Trophoblast cell (in vitro differentiated cells and primary cell): ENCODE results near the gene MDGA2.

Experiments
- DNase-seq, 2 donors: peaks; one replicate each; pipeline ENCODE4 v3.0.0-alpha.2; 2016
- H2AFZ ChIP-seq: 2 replicates; pipeline ENCODE4 v1.6.1; 2013; ENCODE audit warnings: low read length, moderate library complexity, mild to moderate bottlenecking; ENCODE audit not compliant: insufficient read depth, poor library complexity
- H2AK5ac ChIP-seq: 2 replicates; pipeline ENCODE4 v1.6.1; 2013; ENCODE audit warnings: mild to moderate bottlenecking, low read length
- H2BK120ac ChIP-seq: 2 replicates; pipeline ENCODE4 v1.6.1; 2013; ENCODE audit warnings: low read length, mild to moderate bottlenecking, moderate library complexity; ENCODE audit not compliant: insufficient read depth, poor library complexity
- H2BK12ac ChIP-seq: 2 replicates; pipeline ENCODE4 v1.6.1; 2013; ENCODE audit warnings: mild to moderate bottlenecking, low read length, moderate library complexity
- H2BK5ac ChIP-seq: 2 replicates; pipeline ENCODE4 v1.6.1; 2013; ENCODE audit warnings: low read length, low read depth, moderate library complexity, mild to moderate bottlenecking; ENCODE audit not compliant: poor library complexity
- H3K14ac ChIP-seq: 2 replicates; pipeline ENCODE4 v1.6.1; 2013; ENCODE audit warnings: mild to moderate bottlenecking, low read length
- H3K18ac ChIP-seq: 2 replicates; pipeline ENCODE4 v1.6.1; 2013; ENCODE audit warnings: mild to moderate bottlenecking, low read length
- H3K23ac ChIP-seq: 2 replicates; pipeline ENCODE4 v1.6.1; 2013; ENCODE audit warnings: low read length
- H3K27ac ChIP-seq: 2 replicates; pipeline ENCODE4 v1.5.1; 2013; ENCODE audit warnings: low read depth, mild to moderate bottlenecking, inconsistent platforms, low read length, moderate library complexity
- H3K27me3 ChIP-seq: 2 replicates; pipeline ENCODE4 v1.6.1; 2013; ENCODE audit warnings: inconsistent platforms, mild to moderate bottlenecking, low read length, moderate library complexity; ENCODE audit not compliant: insufficient read depth
- H3K36me3 ChIP-seq, 2 experiments: 1 replicate in 1 of 2; 2 replicates in 1 of 2; pipeline ENCODE4 v1.6.1; 2013; ENCODE audit warnings: low read length in 2 of 2, mild to moderate bottlenecking in 2 of 2, moderate library complexity in 1 of 2; ENCODE audit not compliant: insufficient read depth in 2 of 2, control insufficient read depth in 1 of 2
- H3K4ac ChIP-seq: 2 replicates; pipeline ENCODE4 v1.6.1; 2013; ENCODE audit warnings: low read depth, mild to moderate bottlenecking, low read length, moderate library complexity
- H3K4me1 ChIP-seq, 2 experiments: 1 replicate in 1 of 2; 2 replicates in 1 of 2; pipeline ENCODE4 v1.6.1; 2013; ENCODE audit warnings: low read length in 2 of 2, mild to moderate bottlenecking in 2 of 2, moderate library complexity in 1 of 2; ENCODE audit not compliant: insufficient read depth in 2 of 2, control insufficient read depth in 1 of 2
- H3K4me2 ChIP-seq: 2 replicates; pipeline ENCODE4 v1.6.1; 2013; ENCODE audit warnings: inconsistent platforms, mild to moderate bottlenecking, low read length, moderate library complexity
- H3K4me3 ChIP-seq: 2 replicates; pipeline ENCODE4 v1.5.1; 2013; ENCODE audit warnings: mild to moderate bottlenecking, low read depth, low read length, inconsistent platforms
- H3K79me1 ChIP-seq: one replicate; pipeline ENCODE4 v1.6.1; 2013; ENCODE audit warnings: low read length
- H3K79me2 ChIP-seq: 2 replicates; pipeline ENCODE4 v1.6.1; 2013; ENCODE audit warnings: low read length, mild to moderate bottlenecking; ENCODE audit not compliant: control insufficient read depth, insufficient read depth, poor library complexity
- H3K9ac ChIP-seq: 2 replicates; pipeline ENCODE4 v1.6.1; 2013; ENCODE audit warnings: mild to moderate bottlenecking, low read length
- H3K9me3 ChIP-seq: 2 replicates; pipeline ENCODE4 v1.6.1; 2013; ENCODE audit warnings: low read depth, mild to moderate bottlenecking, control low read depth, inconsistent platforms, low read length; ENCODE audit not compliant: insufficient read depth
- H4K12ac ChIP-seq: 2 replicates; pipeline ENCODE4 v1.6.1; 2013; ENCODE audit warnings: low read depth, mild to moderate bottlenecking, low read length, moderate library complexity
- H4K8ac ChIP-seq: 2 replicates; pipeline ENCODE4 v1.6.1; 2013; ENCODE audit warnings: low read depth, mild to moderate bottlenecking, low read length, moderate library complexity
- H4K91ac ChIP-seq: one replicate; pipeline ENCODE4 v1.6.1; 2013; ENCODE audit warnings: low read depth, mild to moderate bottlenecking, low read length, moderate library complexity
- WGBS: extraction: QIAGEN DNeasy Blood & Tissue Kit; methylation state at CpG from one replicate; pipeline ENCODE4 v1.1.7; 2013; ENCODE audit warnings: missing lambda C conversion rate; ENCODE audit not compliant: insufficient read length, insufficient coverage; ENCODE audit errors: extremely low coverage; 5-methylcytosine and 5-hydroxymethylcytosine counted together

MDGA2 gene

GRCh38 chr14:46999661-47000060, 675.7 kb downstream of the MDGA2 start:
- no peak overlapping the region for H4K8ac ChIP-seq
- no peak overlapping the region for H2BK12ac ChIP-seq
- H2BK120ac ChIP-seq, result no peak overlapping the region
- no CpG with 5 or more reads among the region's 1 CpG for WGBS
- no peaks in the 10 kb centered on the region for H3K36me3 ChIP-seq
- no peak for DNase-seq
- no peaks in the 10 kb centered on the region for H3K79me1 ChIP-seq
- no peak overlapping the region for H3K14ac ChIP-seq
- no peak overlapping the region for H4K91ac ChIP-seq
- H3K9me3 ChIP-seq, result no peaks in the 10 kb centered on the region
- no peak overlapping the region for H2BK5ac ChIP-seq
- no peaks in the 10 kb centered on the region for H3K4me1 ChIP-seq
- no peak overlapping the region for H3K18ac ChIP-seq
- no peak overlapping the region for H4K12ac ChIP-seq
- no peak overlapping the region for H3K4ac ChIP-seq
- no peak overlapping the region for H3K27ac ChIP-seq
- no peak overlapping the region for H3K23ac ChIP-seq
- H3K27me3 ChIP-seq, result no peaks in the 10 kb centered on the region
- H2AK5ac ChIP-seq, result no peak overlapping the region
- no peak overlapping the region for H2AFZ ChIP-seq
- H3K4me2 ChIP-seq, result no peak overlapping the region
- no peak overlapping the region for H3K9ac ChIP-seq
- H3K4me3 ChIP-seq, result no peak overlapping the region
- H3K79me2 ChIP-seq, result no peaks in the 10 kb centered on the region

GRCh38 chr14:46989566-46989965, 685.8 kb downstream of the MDGA2 start:
- Histone ChIP-seq H3K9ac (no peak overlapping the region), H3K18ac (no peak overlapping the region), H3K4me1 (no peaks in the 10 kb centered on the region), H3K79me1 (no peaks in the 10 kb centered on the region), H2AK5ac (no peak overlapping the region), H4K91ac (no peak overlapping the region), H4K8ac (no peak overlapping the region), H2BK5ac (no peak overlapping the region), H3K27me3 (no peaks in the 10 kb centered on the region), H2BK12ac (no peak overlapping the region), H3K23ac (no peak overlapping the region), H3K79me2 (no peaks in the 10 kb centered on the region), H2AFZ (no peak overlapping the region), H4K12ac (no peak overlapping the region), H3K4ac (no peak overlapping the region), H3K4me2 (no peak overlapping the region), H3K27ac (no peak overlapping the region), H3K9me3 (no peaks in the 10 kb centered on the region), H2BK120ac (no peak overlapping the region), H3K36me3 (no peaks in the 10 kb centered on the region), H3K4me3 (no peak overlapping the region), H3K14ac (no peak overlapping the region)
- DNase-seq, result no peak

- Histone ChIP-seq H2BK12ac (no peak overlapping the region), H4K12ac (no peak overlapping the region), H3K79me1 (no peaks in the 10 kb centered on the region), H4K8ac (no peak overlapping the region), H3K9ac (no peak overlapping the region), H2BK5ac (no peak overlapping the region), H3K79me2 (no peaks in the 10 kb centered on the region), H2AFZ (no peak overlapping the region), H3K27ac (no peak overlapping the region), H4K91ac (no peak overlapping the region), H3K4me2 (no peak overlapping the region), H3K4me1 (no peaks in the 10 kb centered on the region), H3K4me3 (no peak overlapping the region), H3K14ac (no peak overlapping the region), H3K18ac (no peak overlapping the region), H3K27me3 (no peaks in the 10 kb centered on the region), H3K9me3 (no peaks in the 10 kb centered on the region), H3K36me3 (no peaks in the 10 kb centered on the region), H3K4ac (no peak overlapping the region), H2AK5ac (no peak overlapping the region), H3K23ac (no peak overlapping the region), H2BK120ac (no peak overlapping the region)
- WGBS, result no CpG with 5 or more reads among the region's 4 CpGs
- no peak for DNase-seq
Measured at GRCh38 chr14:46988312-46988711, 687.1 kb downstream of the MDGA2 start.

GRCh38 chr14:46985529-46986380, 689.6 kb downstream of the MDGA2 start:
- Histone ChIP-seq H3K79me2 (no peaks in the 10 kb centered on the region), H2BK12ac (no peak overlapping the region), H4K12ac (no peak overlapping the region), H3K27me3 (no peaks in the 10 kb centered on the region), H2BK120ac (no peak overlapping the region), H3K4ac (no peak overlapping the region), H2AK5ac (no peak overlapping the region), H2AFZ (no peak overlapping the region), H4K91ac (no peak overlapping the region), H3K9me3 (no peaks in the 10 kb centered on the region), H3K79me1 (no peaks in the 10 kb centered on the region), H3K27ac (no peak overlapping the region), H3K14ac (no peak overlapping the region), H2BK5ac (no peak overlapping the region), H3K4me1 (no peaks in the 10 kb centered on the region), H3K36me3 (no peaks in the 10 kb centered on the region), H4K8ac (no peak overlapping the region), H3K18ac (no peak overlapping the region), H3K4me2 (no peak overlapping the region), H3K23ac (no peak overlapping the region), H3K9ac (no peak overlapping the region), H3K4me3 (no peak overlapping the region)
- WGBS, result no CpG with 5 or more reads among the region's 6 CpGs
- no peak for DNase-seq
